Esophagus muscularis mucosa (tissue), 4 donors: ENCODE data around the gene OBP2B. TPM values are rescaled to one million over a fixed set of nuclear protein-coding genes. Genes with fewer than 3 reads are reported as not detected.

Source experiments
- DNase-seq: peaks from one replicate; pipeline ENCODE4 v3.0.0-alpha.2; 2017; ENCODE audit errors: extremely low spot score
- H3K27ac ChIP-seq, 4 donors: fragments of 200-600 bp; sonication (generic); replicated peaks in 1 of 4; 1 replicate in 3 of 4; 2 replicates in 1 of 4; pipeline ENCODE4 v1.5.1; 2016 to 2019; ENCODE audit warnings: mild to moderate bottlenecking in 1 of 4
- H3K27me3 ChIP-seq, 4 donors: fragments of 200-600 bp; sonication (generic); one replicate each; pipeline versions ENCODE4 v1.5.1 to v1.6.0; 2016 to 2019
- H3K36me3 ChIP-seq, 4 donors: fragments of 200-600 bp; sonication (generic); one replicate each; pipeline ENCODE4 v1.5.1; 2016 to 2019
- H3K4me1 ChIP-seq, 4 donors: fragments of 200-600 bp; sonication (generic); one replicate each; pipeline ENCODE4 v1.5.1; 2016 to 2019
- H3K4me3 ChIP-seq, 4 donors: fragments of 200-600 bp; sonication (generic); 1 replicate in 2 of 4; 2 replicates in 2 of 4; pipeline ENCODE4 v1.5.1; 2016 to 2019; ENCODE audit warnings: mild to moderate bottlenecking in 4 of 4, moderate library complexity in 1 of 4
- H3K9me3 ChIP-seq, 4 donors: fragments of 200-600 bp; sonication (generic); 1 replicate in 3 of 4; 2 replicates in 1 of 4; pipeline ENCODE4 v1.5.1; 2016 to 2019
- EP300 ChIP-seq: sonication (generic); formaldehyde crosslinking; IDR thresholded peaks from one replicate; pipeline ENCODE4 v1.6.1; 2017; ENCODE audit warnings: antibody characterized with exemption
- POLR2A ChIP-seq: fragments of 450-650 bp; IDR thresholded peaks from one replicate; pipeline ENCODE4 v1.6.1; 2017; ENCODE audit warnings: antibody characterized with exemption, moderate library complexity, mild to moderate bottlenecking, low read depth
- POLR2AphosphoS5 ChIP-seq, 2 donors: sonication (generic); formaldehyde crosslinking; IDR thresholded peaks; one replicate each; pipeline ENCODE4 v1.6.1; 2017; ENCODE audit warnings: antibody characterized with exemption in 2 of 2
- WGBS: methylation state at CpG from one replicate; pipeline ENCODE4 v1.1.5; 2018; 5-methylcytosine and 5-hydroxymethylcytosine counted together
- intact Hi-C: fragments of 100-400 bp; cut with DNase I; formaldehyde crosslinking; loops from one replicate; pipeline ENCODE4 v1.15.1; 2023
- total RNA-seq, 4 donors: library from RNA; depleted of rRNA; stranded (reverse); fragments of >200 nt; gene quantifications; one replicate each; pipeline versions ENCODE4 v1.1.0 to v1.2.1, GENCODE V29; 2016
- TF ChIP-seq, protein P1 (sequence below), 3 experiments: fragments of 200-600 bp in 2 of 3; fragments of 450-650 bp in 1 of 3; sonication (generic) in 2 of 3; IDR thresholded peaks; one replicate each; pipeline ENCODE4 v1.5.1; 2017 to 2019; ENCODE audit warnings: antibody characterized with exemption in 3 of 3, mild to moderate bottlenecking in 2 of 3, moderate library complexity in 1 of 3

Gene OBP2B
- total RNA-seq, 4 donors from 2014 or later = not detected

DNA sequence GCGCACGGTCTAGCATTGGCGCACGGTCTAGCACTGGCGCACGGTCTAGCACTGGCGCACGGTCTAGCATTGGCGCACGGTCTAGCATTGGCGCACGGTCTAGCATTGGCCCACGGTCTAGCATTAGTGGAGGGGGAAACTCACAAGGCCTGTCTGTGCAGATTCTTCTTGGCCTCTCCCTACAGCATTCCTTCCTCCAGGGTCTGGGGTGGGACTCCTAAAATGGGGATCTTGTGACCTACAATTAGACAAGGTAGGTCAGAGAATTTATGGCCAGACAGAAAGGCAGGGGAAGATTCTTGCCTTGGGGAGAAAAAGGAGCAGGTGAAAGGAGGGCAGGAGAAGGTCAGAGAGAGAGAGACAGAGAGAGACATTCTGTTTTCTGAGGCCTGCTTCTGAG is 39.9 kb downstream of the OBP2B start:
- peaks cover 0 to 8% (median 4%) of the 10 kb centered on the region in 4 donors for H3K4me1 ChIP-seq
- intact Hi-C loops = no loop called here
- no peak for TF ChIP-seq POLR2AphosphoS5 (IDR thresholded peaks at IDR 0.05)
- TF ChIP-seq EP300 = no peak
- no peak for TF ChIP-seq POLR2A
- TF ChIP-seq, protein P1, sequence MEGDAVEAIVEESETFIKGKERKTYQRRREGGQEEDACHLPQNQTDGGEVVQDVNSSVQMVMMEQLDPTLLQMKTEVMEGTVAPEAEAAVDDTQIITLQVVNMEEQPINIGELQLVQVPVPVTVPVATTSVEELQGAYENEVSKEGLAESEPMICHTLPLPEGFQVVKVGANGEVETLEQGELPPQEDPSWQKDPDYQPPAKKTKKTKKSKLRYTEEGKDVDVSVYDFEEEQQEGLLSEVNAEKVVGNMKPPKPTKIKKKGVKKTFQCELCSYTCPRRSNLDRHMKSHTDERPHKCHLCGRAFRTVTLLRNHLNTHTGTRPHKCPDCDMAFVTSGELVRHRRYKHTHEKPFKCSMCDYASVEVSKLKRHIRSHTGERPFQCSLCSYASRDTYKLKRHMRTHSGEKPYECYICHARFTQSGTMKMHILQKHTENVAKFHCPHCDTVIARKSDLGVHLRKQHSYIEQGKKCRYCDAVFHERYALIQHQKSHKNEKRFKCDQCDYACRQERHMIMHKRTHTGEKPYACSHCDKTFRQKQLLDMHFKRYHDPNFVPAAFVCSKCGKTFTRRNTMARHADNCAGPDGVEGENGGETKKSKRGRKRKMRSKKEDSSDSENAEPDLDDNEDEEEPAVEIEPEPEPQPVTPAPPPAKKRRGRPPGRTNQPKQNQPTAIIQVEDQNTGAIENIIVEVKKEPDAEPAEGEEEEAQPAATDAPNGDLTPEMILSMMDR (IDR thresholded peaks at IDR 0.05) = no peak
- no peaks in the 10 kb centered on the region for H3K9me3 ChIP-seq
- no peak overlapping the region for H3K27ac ChIP-seq
- 94% methylated on average over 10 of the region's 13 CpGs for WGBS
- no peaks in the 10 kb centered on the region for H3K36me3 ChIP-seq
- H3K4me3 ChIP-seq = no peak overlapping the region
- DNase-seq = no peak
- H3K27me3 ChIP-seq = peaks cover 0 to 15% (median 0%) of the 10 kb centered on the region in 4 donors

DNA sequence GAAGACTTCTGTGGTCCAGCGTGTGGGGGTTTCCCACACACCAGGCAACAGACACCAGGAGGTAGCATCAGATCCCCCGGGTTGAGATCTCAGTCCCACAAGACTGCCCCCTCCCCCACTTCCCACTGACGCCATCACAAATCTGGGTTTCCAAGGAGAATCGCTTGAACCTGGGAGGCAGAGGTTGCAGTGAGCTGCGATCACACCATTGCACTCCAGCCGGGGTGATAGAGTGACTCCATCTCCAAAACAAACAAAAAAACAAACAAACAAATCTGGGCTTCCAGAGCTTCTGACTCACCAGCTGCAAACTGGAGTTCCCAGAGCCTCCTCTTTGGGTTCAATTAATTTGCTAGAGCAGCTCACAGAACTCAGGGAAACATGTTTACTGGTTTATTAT is 40.6 kb downstream of the OBP2B start:
- Histone ChIP-seq H3K27me3 (peaks cover 0 to 18% (median 0%) of the 10 kb centered on the region in 4 donors), H3K27ac (no peak overlapping the region), H3K36me3 (no peaks in the 10 kb centered on the region), H3K9me3 (no peaks in the 10 kb centered on the region), H3K4me3 (no peak overlapping the region), H3K4me1 (peaks cover 1 to 14% (median 11%) of the 10 kb centered on the region in 4 donors)
- DNase-seq = no peak
- 67% methylated on average over 6 of the region's 6 CpGs for WGBS
- TF ChIP-seq EP300 (no peak), POLR2AphosphoS5 (IDR thresholded peaks at IDR 0.05) (no peak), POLR2A (no peak)
- TF ChIP-seq, protein P1 (IDR thresholded peaks at IDR 0.05) = no peak
- intact Hi-C loops = no loop called here

DNA sequence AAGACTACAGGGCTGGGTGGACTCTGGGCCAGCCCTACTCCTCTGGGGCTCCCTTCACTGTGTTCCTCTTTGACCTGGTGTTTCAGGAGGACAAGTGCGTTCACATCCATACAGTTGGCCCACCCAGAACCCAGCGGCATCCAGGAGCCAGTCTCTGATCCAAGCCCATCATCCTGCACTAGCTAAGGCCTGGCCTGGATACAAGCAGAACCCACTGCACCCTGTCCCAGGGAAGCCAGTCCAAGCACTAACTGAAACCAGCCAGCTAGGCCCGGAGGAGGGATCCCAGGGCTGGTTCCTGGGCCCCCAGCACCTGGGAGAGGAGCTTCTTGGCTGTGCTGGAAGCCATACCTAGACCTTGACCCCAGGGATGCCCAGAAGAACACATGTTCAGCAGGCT is 41.3 kb downstream of the OBP2B start:
- H3K4me1 ChIP-seq = peaks cover 8 to 21% (median 18%) of the 10 kb centered on the region in 4 donors
- no peak for TF ChIP-seq EP300
- no peak for TF ChIP-seq POLR2AphosphoS5 (IDR thresholded peaks at IDR 0.05)
- H3K27ac ChIP-seq = no peak overlapping the region
- no peaks in the 10 kb centered on the region for H3K36me3 ChIP-seq
- DNase-seq = no peak
- H3K9me3 ChIP-seq = no peaks in the 10 kb centered on the region
- WGBS = no CpG with 5 or more reads among the region's 3 CpGs
- H3K27me3 ChIP-seq = peaks cover 0 to 25% (median 0%) of the 10 kb centered on the region in 4 donors
- H3K4me3 ChIP-seq = no peak overlapping the region
- intact Hi-C loops = no loop called here

DNA sequence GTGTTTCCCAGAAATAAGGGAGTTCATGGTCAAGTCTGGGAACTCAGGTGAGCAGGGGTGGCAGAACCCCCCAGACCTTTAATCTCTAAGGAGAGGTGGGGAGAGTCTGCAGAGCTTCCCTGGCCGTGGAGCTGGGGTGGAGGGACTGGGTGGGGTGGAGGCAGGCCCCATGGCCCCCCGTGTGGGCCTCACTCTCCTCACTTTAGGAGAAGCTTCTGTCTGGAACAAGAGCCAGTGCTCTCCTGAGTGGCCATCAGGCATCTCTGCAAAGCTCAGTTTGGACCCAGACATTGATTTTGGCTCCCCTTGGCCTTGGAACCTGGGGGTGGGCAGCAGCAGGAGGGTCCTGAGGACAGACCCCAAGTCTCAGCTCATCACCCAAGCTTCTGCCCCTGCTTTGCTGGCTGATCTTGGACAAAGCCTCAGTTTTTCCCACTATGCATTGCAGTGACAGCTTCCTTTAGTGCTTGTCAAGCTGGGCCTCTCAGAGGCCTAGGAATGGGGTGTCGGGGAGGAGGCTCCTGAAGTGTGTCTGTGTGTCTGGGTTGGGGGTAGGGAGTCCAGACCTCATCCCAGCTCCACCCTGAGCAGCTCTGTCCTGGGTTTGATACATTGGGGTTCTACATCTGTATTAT is 41.8 kb downstream of the OBP2B start:
- intact Hi-C loops = no loop called here

DNA sequence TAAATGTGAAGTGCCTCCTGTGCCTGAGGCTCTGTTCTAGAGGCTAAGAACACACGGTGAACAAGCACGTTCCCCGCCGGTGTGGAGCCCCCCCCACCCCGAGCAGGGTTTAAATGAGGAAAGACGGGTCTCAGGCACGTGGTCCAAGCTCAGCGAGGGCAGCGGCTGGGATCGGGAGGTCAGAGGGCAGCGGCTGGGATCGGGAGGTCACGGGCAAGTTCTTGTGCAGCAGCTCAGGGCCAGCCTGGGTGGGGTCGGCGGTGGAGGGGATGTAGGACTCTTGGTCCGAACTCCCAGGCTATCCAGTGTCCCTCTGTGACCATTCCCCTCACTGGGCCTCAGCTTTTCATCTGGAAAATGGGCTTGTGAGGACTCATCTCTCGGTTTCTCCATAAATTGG is 42.7 kb downstream of the OBP2B start:
- Histone ChIP-seq H3K4me1 (peaks cover 11 to 34% (median 29%) of the 10 kb centered on the region in 4 donors), H3K9me3 (no peaks in the 10 kb centered on the region), H3K27ac (no peak overlapping the region), H3K36me3 (no peaks in the 10 kb centered on the region), H3K4me3 (no peak overlapping the region), H3K27me3 (peaks cover 0 to 19% (median 0%) of the 10 kb centered on the region in 4 donors)
- no peak for DNase-seq
- intact Hi-C loops = no loop called here
- no peak for TF ChIP-seq POLR2AphosphoS5 (IDR thresholded peaks at IDR 0.05)
- no peak for TF ChIP-seq EP300
- TF ChIP-seq POLR2A = no peak
- TF ChIP-seq, protein P1 (IDR thresholded peaks at IDR 0.05) = no peak
- 87% methylated on average over 14 of the region's 17 CpGs for WGBS

More for the DNA sequence above, 41.8 kb downstream of the OBP2B start:
- 83% methylated on average over 2 of the region's 3 CpGs for WGBS
- no peaks in the 10 kb centered on the region for H3K36me3 ChIP-seq
- DNase-seq = no peak
- H3K4me3 ChIP-seq = no peak overlapping the region
- TF ChIP-seq, protein P1 (IDR thresholded peaks at IDR 0.05) = no peak
- TF ChIP-seq POLR2AphosphoS5 (IDR thresholded peaks at IDR 0.05) (no peak), EP300 (no peak), POLR2A (no peak)
- no peak overlapping the region for H3K27ac ChIP-seq
- no peaks in the 10 kb centered on the region for H3K9me3 ChIP-seq
- peaks cover 11 to 27% (median 23%) of the 10 kb centered on the region in 4 donors for H3K4me1 ChIP-seq
- H3K27me3 ChIP-seq = peaks cover 0 to 27% (median 0%) of the 10 kb centered on the region in 4 donors
